ENCODE data around the gene GNG7. TPM values are rescaled to one million over a fixed set of nuclear protein-coding genes. Genes with fewer than 3 reads are reported as not detected.
"Not testable (repeated sequence)": the region's sequence is repeated elsewhere in the genome, so short reads cannot be mapped to it uniquely, and the experiment has no call there.

GNG7 gene
- total RNA-seq, 1 experiment from 2014 or later, result 0.47 TPM

DNA sequence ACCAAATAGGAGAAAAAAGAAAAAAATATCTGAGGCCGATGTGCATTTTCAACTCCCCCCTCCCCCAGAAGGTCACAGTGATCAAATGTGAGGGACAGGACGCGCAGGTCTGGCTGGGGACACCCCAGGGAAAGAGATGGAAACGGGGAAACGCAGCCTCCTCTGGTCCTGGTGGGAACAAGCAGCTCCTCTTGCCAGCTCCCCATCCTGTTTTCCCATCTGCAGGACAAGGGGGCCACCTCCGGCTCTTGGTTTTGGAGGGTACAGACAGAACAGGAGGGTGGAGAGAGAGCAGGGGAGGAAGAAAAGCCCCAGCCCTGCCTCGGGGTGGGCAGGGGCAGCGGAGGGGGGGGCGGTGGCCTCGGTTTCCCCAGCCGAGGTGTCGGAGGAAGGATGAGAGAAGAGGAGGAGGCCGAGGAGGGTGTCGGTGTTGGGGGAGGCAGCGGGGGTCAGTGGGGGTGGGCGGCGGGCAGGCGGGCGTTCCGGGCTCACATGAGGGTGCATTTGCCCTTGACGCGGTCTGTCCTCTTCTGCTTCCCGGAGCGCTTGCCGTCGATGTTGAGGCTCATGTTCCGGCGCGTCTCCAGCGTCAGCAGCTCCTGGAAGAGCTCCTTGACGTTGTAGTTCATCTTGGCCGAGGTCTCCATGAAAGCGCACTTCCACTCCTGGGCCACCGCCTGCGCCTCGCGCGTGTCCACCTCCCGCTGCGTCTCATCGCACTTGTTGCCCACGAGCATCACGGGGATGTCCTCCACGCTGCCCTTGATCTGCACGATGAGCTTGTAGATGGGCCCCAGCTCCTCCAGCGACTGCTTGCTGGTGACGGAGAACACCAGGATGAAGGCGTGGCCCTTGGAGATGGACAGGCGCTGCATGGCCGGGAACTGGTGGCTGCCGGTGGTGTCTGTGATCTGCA is 14.5 kb upstream of the GNG7 start:
- no peak for DNase-seq (ENCODE audit: low read depth)
- in situ Hi-C loops (cut with HindIII; ENCODE audit: low pct_unique_long_range_greater_than_20kb, low sequenced_read_pairs), result no loop called here

DNA sequence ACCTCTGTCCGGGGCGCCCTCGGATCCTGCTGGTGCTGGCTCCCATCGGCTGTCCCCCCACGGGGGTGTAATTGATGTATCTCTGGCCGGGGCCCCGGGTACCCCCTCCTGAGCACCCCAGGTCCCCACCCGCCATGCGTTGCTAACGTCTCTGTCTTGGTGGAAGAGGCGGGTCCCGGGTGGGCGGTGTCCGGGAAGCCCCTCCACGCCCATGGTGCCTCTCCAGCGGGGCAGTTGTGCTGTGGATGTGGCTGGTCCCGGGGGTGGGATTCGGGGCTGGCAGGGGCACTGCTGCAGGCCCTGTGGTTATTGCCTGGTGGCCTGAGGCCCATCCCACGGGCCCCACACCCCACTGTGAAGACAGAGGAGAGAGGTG is 13.8 kb upstream of the GNG7 start:
- DNase-seq (ENCODE audit: low read depth), result no peak
- in situ Hi-C loops (cut with HindIII; ENCODE audit: low pct_unique_long_range_greater_than_20kb, low sequenced_read_pairs), result no loop called here

DNA sequence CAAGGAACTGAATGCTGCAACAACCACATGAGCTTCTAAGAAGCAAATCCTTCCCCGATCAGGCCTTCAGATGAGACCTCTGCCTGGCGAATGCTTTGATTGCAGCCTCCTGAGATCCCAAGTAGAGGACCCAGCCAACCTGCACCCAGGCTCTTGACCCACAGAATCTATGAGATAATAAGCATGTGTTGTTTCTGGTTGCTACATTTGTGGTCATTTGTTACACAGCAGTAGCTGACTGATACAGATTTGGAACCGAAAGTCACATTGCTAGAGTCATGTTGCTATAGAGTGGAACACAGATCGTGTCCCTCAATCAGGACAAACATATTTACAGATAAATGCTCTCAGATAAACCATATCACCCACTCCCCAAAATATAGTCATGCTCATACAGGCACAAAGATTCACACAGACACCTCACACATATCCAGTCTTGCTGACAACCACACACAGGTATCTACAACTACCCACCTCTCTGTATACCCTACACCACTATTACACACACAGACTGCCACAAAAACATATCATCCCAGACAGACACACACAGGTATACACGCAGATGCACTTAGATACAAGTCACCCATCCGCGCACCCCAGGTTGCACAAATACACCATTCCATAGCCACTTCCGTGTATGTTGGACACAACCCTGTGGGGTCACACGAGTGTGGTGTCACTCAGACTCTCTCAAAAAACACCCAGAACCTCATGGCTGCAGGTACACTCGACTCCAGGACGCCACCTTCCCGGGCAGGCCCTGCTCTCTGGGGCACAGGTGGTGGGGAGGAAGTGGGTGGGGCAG is 13.2 kb upstream of the GNG7 start:
- no peak for DNase-seq (ENCODE audit: low read depth)
- in situ Hi-C loops (cut with HindIII; ENCODE audit: low pct_unique_long_range_greater_than_20kb, low sequenced_read_pairs), result no loop called here

DNA sequence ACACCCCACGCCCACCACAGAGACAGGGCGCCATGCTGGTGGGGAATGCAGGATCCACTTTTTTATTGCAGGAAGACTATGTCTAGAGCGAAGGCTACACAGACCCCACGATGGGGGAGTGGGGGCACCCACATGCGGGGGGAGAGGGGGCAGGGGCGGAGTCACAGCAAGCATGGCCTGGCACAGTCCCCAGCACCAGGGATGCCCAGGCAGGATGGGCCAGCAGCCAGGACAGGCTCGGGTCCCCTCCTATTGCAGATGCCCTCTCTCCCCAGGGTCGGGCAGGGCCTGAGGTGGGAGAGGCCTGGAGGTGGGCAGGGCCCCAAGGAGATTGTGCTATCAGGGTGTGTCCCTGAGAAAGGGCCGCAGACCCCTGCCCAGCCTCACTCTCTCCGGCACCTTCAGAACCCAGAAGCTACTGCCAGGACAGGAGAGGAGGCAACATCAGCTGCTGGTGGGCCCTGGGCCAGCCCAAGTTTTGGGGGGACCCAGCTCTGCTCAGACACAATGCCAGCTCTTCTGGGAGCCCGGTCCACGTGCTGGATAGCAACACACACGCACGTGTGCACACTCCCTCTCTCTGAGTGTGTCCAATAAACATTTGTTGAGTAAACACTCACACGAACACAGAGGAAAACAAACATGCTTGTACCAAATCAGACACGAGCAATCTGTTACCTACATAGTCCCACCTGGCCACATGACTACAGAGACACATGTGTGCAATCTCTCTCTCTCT is 12.2 kb upstream of the GNG7 start:
- DNase-seq (ENCODE audit: low read depth), result no peak
- in situ Hi-C loops (cut with HindIII; ENCODE audit: low pct_unique_long_range_greater_than_20kb, low sequenced_read_pairs), result no loop called here

DNA sequence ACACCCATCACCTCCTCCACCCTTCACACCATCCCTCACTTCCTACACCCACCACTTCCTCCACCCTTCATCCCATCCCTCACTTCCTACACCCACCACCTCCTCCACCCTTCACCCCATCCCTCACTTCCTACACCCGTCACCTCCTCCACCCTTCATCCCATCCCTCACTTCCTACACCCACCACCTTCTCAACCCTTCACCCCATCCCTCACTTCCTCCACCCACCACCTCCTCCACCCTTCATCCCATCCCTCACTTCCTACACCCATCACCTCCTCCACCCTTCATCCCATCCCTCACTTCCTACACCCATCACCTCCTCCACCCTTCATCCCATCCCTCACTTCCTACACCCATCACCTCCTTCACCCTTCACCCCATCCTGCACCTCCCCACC is 11.6 kb upstream of the GNG7 start:
- DNase-seq (ENCODE audit: low read depth); in situ Hi-C loops (cut with HindIII; ENCODE audit: low pct_unique_long_range_greater_than_20kb, low sequenced_read_pairs): not testable (repeated sequence)

DNA sequence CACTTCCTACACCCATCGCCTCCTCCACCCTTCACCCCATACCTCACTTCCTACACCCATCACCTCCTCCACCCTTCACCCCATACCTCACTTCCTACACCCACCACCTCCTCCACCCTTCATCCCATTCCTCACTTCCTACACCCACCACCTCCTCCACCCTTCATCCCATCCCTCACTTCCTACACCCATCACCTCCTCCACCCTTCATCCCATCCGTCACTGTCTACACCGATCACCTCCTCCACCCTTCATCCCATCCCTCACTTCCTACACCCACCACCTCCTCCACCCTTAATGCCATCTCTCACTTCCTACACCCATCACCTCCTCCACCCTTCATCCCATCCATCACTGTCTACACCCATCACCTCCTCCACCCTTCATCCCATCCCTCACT is 10.7 kb upstream of the GNG7 start:
- in situ Hi-C loops (cut with HindIII; ENCODE audit: low pct_unique_long_range_greater_than_20kb, low sequenced_read_pairs), result not testable (repeated sequence)

DNA sequence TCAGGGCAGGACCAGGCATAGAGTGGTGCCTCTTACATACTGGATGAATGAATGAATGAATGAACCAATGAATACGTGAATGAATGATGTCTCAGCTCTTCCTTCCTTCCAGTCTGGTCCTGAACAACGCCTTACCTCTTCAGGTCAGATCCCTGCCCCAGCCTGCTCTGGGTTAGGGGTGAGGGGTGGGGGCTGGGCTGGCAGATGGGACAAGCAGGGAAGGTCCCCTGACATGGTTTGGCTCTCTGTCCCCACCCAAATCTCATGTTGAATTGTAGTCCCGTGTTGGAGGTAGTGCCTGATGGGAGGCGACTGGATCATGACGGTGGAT is 9.3 kb upstream of the GNG7 start:
- in situ Hi-C loops (cut with HindIII; ENCODE audit: low pct_unique_long_range_greater_than_20kb, low sequenced_read_pairs), result no loop called here

More for the DNA sequence above, 10.7 kb upstream of the GNG7 start:
- DNase-seq (ENCODE audit: low read depth), result not testable (repeated sequence)

DNA sequence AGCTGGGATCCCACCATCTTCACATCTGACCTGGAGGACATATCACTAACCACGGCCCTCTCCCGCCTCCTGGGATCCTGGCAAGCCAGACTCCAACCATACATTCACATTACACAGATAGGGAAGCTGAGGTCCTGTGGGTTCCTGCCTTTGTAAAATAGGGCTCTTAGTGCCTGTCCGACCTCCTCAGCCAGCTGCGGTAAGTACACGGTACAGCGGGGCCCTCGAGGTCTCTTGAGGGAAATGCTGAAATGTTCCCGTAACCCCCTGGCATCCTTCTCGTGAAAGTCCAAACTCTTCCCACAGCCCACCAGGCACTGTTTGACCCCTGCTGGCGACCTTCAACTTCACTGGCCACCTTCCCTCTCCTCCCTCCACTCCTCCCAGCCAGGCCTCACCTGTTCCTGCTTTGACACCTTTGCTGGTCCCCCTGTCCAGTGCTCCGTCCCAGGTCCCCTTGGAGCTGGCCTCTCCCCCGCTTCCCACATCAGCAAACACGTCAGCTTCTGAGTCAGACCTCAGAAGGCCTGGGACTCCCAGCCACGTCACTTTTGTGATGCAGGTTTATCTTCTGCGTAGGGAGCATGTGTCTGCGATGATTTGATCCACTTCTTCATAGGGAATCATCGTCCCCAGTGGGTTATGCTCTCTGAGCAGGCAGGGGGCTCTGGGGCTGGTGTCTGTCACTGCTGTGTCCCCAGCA is 8.8 kb upstream of the GNG7 start:
- no peak for DNase-seq (ENCODE audit: low read depth)
- in situ Hi-C loops (cut with HindIII; ENCODE audit: low pct_unique_long_range_greater_than_20kb, low sequenced_read_pairs), result no loop called here

More for the DNA sequence above, 9.3 kb upstream of the GNG7 start:
- DNase-seq (ENCODE audit: low read depth), result no peak

DNA sequence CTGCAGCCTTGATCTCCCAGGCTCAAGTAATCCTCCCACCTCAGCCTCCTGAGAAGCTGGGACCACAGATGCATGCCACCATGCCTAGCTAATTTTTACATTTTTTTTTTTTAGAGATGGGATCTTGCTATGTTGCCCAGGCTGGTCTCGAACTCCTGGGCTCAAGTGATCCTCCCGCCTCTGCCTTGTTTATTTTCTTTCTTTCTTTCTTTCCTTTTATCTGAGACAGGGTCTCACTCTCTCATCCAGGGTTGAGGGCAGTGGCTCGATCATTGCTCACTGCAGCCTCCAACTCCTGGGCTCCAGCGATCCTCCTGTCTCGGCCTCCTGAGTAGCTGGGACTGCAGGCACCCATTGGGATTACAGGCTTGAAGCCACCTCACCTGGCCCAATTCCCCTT is 3.8 kb upstream of the GNG7 start:
- DNase-seq (ENCODE audit: low read depth), result no peak
- in situ Hi-C loops (cut with HindIII; ENCODE audit: low pct_unique_long_range_greater_than_20kb, low sequenced_read_pairs), result no loop called here

DNA sequence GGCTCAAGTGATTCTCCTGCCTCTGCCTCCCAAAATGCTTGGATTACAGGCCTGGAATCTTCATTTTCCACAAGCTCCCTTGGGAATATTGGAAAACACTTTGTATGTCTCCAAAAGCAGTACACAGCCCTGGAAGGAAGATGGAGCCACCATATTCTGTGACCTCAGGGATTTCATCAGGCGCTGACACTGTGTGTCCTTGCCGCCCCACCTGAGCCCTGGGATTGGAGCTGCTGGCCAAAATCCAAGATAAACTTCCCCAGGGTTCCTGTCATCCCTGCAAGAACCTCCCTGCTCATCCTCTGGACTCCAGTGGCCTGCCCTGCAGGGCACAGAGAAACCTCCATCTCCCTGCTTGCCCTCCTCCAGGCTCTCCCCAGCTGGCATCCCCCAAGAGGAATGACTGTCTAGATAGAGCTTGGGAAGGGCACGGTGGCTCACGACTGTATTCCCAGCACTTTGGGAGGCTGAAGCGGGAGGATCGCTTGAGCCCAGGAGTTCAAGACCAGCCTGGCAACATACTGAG is 1.3 kb upstream of the GNG7 start:
- in situ Hi-C loops (cut with HindIII; ENCODE audit: low pct_unique_long_range_greater_than_20kb, low sequenced_read_pairs), result no loop called here
- no peak for DNase-seq (ENCODE audit: low read depth)

DNA sequence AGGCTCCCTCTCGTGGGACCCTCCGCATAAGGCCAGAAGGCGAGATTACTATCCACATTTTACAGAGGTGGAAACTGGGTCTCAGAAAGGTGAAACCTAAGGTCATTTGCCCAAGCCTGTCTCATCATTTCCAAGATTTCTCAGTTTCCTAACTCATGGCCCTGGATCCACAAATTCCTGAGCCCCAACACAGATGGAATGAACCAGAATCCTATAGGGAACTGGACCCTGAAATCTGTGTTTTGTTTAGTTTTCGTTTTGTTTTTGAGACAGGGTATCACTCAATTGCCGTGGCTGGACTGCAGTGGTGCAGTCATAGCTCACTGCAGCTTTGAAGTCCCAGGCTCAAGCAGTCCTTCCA is 563 bp upstream of the GNG7 start:
- DNase-seq (ENCODE audit: low read depth), result no peak

DNA sequence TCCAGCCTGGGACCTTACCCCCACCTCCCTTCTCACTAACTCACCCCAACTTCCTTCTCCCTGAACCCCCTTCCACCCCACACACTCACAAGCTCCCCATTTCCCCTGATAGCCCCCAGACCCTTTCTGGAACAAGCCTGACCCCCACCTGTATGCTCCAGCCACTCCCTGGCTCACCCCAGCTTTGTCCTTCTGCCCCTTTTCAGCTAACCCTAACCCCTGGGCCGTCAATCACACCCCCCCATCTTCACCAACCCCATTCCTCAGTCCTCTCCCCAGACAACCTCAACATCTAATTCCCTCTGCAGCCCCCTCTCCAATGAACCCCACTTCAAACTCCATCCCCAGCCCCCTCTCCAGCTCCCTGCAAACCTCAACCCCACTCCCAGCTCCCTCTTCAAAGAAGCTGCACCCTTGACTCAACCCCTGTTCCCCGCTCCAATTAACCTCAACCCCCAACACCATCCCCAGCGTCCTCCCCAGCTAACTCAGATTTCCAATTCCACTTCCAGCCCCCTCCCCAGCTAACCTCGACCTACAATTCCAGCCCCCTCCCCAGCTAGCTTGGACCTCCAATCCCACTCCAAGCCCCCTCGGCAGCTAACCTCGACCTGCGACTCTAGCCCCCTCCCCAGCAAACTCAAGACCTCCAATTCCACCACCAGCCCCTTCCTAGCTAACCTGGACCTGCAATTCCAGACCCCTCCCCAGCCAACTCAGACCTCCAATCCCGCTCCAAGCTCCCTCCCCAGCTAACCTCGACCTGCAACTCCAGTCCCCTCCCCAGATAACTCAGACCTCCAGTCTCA is 929 bp downstream of the GNG7 start:
- DNase-seq (ENCODE audit: low read depth), result no peak
- in situ Hi-C loops (cut with HindIII; ENCODE audit: low pct_unique_long_range_greater_than_20kb, low sequenced_read_pairs), result no loop called here

More for the DNA sequence above, 563 bp upstream of the GNG7 start:
- in situ Hi-C loops (cut with HindIII; ENCODE audit: low pct_unique_long_range_greater_than_20kb, low sequenced_read_pairs), result no loop called here

DNA sequence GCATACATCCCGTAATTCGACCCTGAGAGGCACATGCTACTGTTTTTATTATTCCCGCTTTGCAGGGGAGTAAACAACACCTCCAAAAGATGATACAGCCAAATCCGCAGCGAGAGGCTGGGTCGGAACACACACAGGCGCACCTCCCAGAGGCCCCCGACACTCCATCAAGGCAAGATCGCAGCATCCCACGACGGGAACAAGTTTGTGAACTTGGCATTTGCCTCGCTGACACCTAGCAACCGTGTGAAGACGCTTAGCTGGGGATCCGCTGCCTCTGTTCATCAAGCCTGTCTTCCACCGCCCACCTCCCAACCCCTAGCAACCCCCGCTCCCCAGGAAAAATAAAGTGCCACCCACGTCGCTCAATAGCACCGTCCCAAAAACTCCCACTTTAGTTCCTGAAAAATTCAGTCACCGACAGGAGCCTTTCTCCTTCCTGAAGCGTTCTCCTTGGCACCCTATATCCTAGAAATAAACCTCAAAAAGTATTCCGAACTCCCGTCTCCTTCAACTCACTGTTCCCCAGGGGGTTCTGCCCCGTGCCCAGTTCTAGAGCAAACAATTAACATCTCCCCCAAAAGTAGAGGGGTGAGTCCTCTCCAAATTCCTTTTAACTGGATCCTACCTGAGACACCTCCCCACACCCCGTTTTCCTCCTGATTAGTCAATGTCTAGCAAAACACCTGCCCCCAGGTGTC is 1.7 kb downstream of the GNG7 start:
- in situ Hi-C loops (cut with HindIII; ENCODE audit: low pct_unique_long_range_greater_than_20kb, low sequenced_read_pairs), result no loop called here
- no peak for DNase-seq (ENCODE audit: low read depth)

DNA sequence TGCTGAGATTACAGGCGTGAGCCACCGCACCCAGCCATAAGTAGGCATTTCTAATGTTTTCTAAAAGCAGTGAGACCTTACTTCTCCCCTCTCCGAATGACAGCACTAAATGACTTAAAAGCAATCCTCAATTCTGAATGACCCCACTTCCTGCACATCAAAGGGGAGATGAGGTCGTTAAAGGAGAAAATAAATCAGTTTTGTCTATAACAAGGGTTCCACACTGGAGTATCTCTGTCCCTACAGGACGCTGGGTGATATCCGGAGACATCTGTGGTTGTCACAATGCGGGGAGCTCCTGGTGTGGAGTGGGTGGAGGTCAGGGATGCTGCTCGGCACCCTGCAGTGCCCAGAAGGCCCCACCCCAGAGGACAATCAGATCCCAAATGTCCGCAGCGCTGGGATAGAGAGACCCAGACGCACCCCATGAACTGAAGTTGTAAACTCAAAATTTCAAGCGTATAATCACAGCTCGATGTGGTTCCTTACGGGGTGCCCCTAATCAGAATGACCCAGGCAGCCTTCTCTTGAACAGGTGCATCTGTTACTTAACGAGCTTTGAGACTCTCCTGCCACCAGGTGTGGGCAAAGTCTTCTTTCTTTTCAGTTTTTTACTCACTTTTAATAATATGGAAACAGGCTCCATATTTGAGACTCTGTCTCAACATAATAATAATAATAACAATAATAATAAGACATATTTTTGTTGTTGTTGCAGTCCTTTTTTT is 2.9 kb downstream of the GNG7 start:
- in situ Hi-C loops (cut with HindIII; ENCODE audit: low pct_unique_long_range_greater_than_20kb, low sequenced_read_pairs), result no loop called here

DNA sequence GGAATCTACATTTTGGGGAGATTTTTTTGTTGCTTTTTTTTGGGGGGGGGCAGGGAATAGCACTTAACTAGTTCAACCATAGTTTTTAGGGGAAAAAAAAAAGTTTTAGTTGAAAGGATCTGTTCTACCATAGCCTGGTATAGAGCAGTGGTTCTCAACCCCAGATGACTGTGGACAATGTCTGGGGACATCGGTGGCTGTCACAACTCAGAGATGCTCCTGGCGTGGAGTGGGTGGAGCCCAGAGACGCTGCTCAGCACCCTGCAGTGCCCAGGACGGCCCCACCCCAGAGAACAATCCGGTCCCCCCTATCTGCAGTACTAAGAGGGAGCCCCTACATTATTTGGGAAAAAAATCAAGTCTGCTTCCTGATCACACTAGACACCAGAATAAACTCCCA is 8.3 kb downstream of the GNG7 start:
- in situ Hi-C loops (cut with HindIII; ENCODE audit: low pct_unique_long_range_greater_than_20kb, low sequenced_read_pairs), result no loop called here
- no peak for DNase-seq (ENCODE audit: low read depth)

More for the DNA sequence above, 2.9 kb downstream of the GNG7 start:
- no peak for DNase-seq (ENCODE audit: low read depth)

DNA sequence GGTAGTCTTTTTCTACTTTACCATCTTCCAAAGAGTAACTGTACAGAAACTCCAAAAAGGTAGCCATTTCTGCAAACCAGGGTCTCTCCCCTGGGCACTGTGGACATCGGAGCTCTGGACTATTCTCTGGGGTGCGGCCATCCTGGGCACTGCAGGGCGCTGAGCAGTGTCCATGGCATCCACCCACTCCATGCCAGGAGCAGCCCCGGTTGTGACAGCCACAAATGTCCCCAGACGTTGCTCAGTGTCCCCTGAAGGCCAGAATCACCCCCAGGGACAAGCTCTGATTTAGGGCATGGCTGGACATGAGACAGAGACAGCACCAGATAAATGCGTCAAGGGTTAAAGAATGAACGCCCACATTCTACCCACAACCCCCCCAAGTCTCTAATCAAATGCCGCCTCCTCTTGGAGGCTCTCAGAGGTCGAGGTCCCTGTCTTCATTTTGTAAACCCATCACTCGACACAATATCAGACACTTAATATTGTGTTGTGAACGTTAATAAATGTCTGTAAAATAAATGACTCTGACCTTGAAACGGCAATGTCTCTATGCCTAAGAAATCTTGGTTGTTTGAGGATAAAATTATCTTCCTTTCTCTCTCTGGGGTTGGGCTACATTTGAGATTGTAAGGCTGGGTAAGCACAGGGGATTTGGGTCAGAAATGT is 8.9 kb downstream of the GNG7 start:
- DNase-seq (ENCODE audit: low read depth), result no peak
- in situ Hi-C loops (cut with HindIII; ENCODE audit: low pct_unique_long_range_greater_than_20kb, low sequenced_read_pairs), result no loop called here
